Activated naive CD8-positive, alpha-beta T cell (primary cell): ENCODE data around the gene PRPF40A.
A peak's percentile ranks its signal among the peaks of the same experiment; 100 is the strongest.
"Not testable (repeated sequence)": the region's sequence is repeated elsewhere in the genome, so short reads cannot be mapped to it uniquely, and the experiment has no call there.

ENCODE experiments used
- H3K27ac Mint-ChIP-seq: one replicate; pipeline ENCODE4 v1.8.0; 2021; ENCODE audit warnings: mixed read lengths
- H3K27me3 Mint-ChIP-seq: one replicate; pipeline ENCODE4 v1.8.0; 2021; ENCODE audit warnings: mixed read lengths
- H3K36me3 Mint-ChIP-seq: one replicate; pipeline ENCODE4 v1.8.0; 2021; ENCODE audit warnings: mixed read lengths
- H3K4me1 Mint-ChIP-seq: one replicate; pipeline ENCODE4 v1.8.0; 2021; ENCODE audit warnings: low read depth, mixed read lengths
- H3K4me3 Mint-ChIP-seq: one replicate; pipeline ENCODE4 v1.8.0; 2021; ENCODE audit warnings: mild to moderate bottlenecking, mixed read lengths
- H3K9me3 Mint-ChIP-seq: one replicate; pipeline ENCODE4 v1.8.0; 2021; ENCODE audit warnings: low read depth, mixed read lengths

PRPF40A gene

GRCh38 chr2:152717228-152718075, at the start of gene PRPF40A:
PRPF40A (minus strand) TSS chr2:152717461; CDS start chr2:152717439, 22 bp downstream.
- peak within 1 kb of the TSS; percentile 100 for H3K27ac Mint-ChIP-seq
- peaks cover 72% of the 10 kb centered on the region for H3K4me1 Mint-ChIP-seq

GRCh38 chr2:152766928-152767327, 49.7 kb upstream of the PRPF40A start:
- Mint-ChIP-seq H3K4me1 (no peaks in the 10 kb centered on the region), H3K4me3 (no peak overlapping the region), H3K9me3 (no peaks in the 10 kb centered on the region), H3K27ac (no peak overlapping the region), H3K36me3 (no peaks in the 10 kb centered on the region), H3K27me3 (no peaks in the 10 kb centered on the region)

More at GRCh38 chr2:152717228-152718075, at the start of gene PRPF40A:
- Mint-ChIP-seq H3K9me3 (no peaks in the 10 kb centered on the region), H3K36me3 (peaks cover 8% of the 10 kb centered on the region), H3K4me3 (peak within 1 kb of the TSS; percentile 100), H3K27me3 (no peaks in the 10 kb centered on the region)

- Mint-ChIP-seq H3K27me3 (no peaks in the 10 kb centered on the region), H3K4me1 (no peaks in the 10 kb centered on the region), H3K27ac (no peak overlapping the region), H3K4me3 (no peak overlapping the region), H3K9me3 (no peaks in the 10 kb centered on the region), H3K36me3 (peaks cover 3% of the 10 kb centered on the region)
Observed at GRCh38 chr2:152763651-152764050, 46.4 kb upstream of the PRPF40A start.

- not testable (repeated sequence) for H3K36me3 Mint-ChIP-seq, H3K9me3 Mint-ChIP-seq, H3K27me3 Mint-ChIP-seq, H3K4me3 Mint-ChIP-seq, H3K4me1 Mint-ChIP-seq, H3K27ac Mint-ChIP-seq
Observed at GRCh38 chr2:152763208-152763607, 45.9 kb upstream of the PRPF40A start.

GRCh38 chr2:152762202-152762601, 44.9 kb upstream of the PRPF40A start:
- Mint-ChIP-seq H3K9me3 (no peaks in the 10 kb centered on the region), H3K36me3 (peaks cover 3% of the 10 kb centered on the region), H3K27ac (no peak overlapping the region)

GRCh38 chr2:152761214-152761613, 44.0 kb upstream of the PRPF40A start:
- H3K36me3 Mint-ChIP-seq: peaks cover 3% of the 10 kb centered on the region
- H3K4me1 Mint-ChIP-seq: no peaks in the 10 kb centered on the region
- H3K9me3 Mint-ChIP-seq: no peaks in the 10 kb centered on the region
- H3K4me3 Mint-ChIP-seq: no peak overlapping the region
- H3K27ac Mint-ChIP-seq: no peak overlapping the region
- no peaks in the 10 kb centered on the region for H3K27me3 Mint-ChIP-seq

More at GRCh38 chr2:152762202-152762601, 44.9 kb upstream of the PRPF40A start:
- Mint-ChIP-seq H3K4me3 (no peak overlapping the region), H3K27me3 (no peaks in the 10 kb centered on the region), H3K4me1 (no peaks in the 10 kb centered on the region)

- peaks cover 6% of the 10 kb centered on the region for H3K36me3 Mint-ChIP-seq
- H3K27ac Mint-ChIP-seq: no peak overlapping the region
- no peaks in the 10 kb centered on the region for H3K9me3 Mint-ChIP-seq
- no peaks in the 10 kb centered on the region for H3K4me1 Mint-ChIP-seq
- no peak overlapping the region for H3K4me3 Mint-ChIP-seq
- no peaks in the 10 kb centered on the region for H3K27me3 Mint-ChIP-seq
Observed at GRCh38 chr2:152759290-152760072, 42.2 kb upstream of the PRPF40A start.

GRCh38 chr2:152755029-152755428, 37.8 kb upstream of the PRPF40A start:
- peaks cover 7% of the 10 kb centered on the region for H3K36me3 Mint-ChIP-seq
- H3K27me3 Mint-ChIP-seq: no peaks in the 10 kb centered on the region
- H3K9me3 Mint-ChIP-seq: no peaks in the 10 kb centered on the region
- H3K27ac Mint-ChIP-seq: no peak overlapping the region
- H3K4me1 Mint-ChIP-seq: no peaks in the 10 kb centered on the region
- H3K4me3 Mint-ChIP-seq: no peak overlapping the region

- not testable (repeated sequence) for H3K36me3 Mint-ChIP-seq, H3K4me1 Mint-ChIP-seq, H3K9me3 Mint-ChIP-seq, H3K4me3 Mint-ChIP-seq, H3K27me3 Mint-ChIP-seq, H3K27ac Mint-ChIP-seq
Observed at GRCh38 chr2:152747751-152748150, 30.5 kb upstream of the PRPF40A start.

- H3K4me1 Mint-ChIP-seq: peaks cover 2% of the 10 kb centered on the region
- H3K27me3 Mint-ChIP-seq: no peaks in the 10 kb centered on the region
- no peak overlapping the region for H3K4me3 Mint-ChIP-seq
- no peak overlapping the region for H3K27ac Mint-ChIP-seq
- peaks cover 8% of the 10 kb centered on the region for H3K36me3 Mint-ChIP-seq
- H3K9me3 Mint-ChIP-seq: no peaks in the 10 kb centered on the region
Observed at GRCh38 chr2:152743002-152743401, 25.7 kb upstream of the PRPF40A start.

GRCh38 chr2:152740743-152741328, 23.6 kb upstream of the PRPF40A start:
- Mint-ChIP-seq H3K9me3 (no peaks in the 10 kb centered on the region), H3K4me1 (no peaks in the 10 kb centered on the region), H3K4me3 (no peak overlapping the region), H3K36me3 (peaks cover 19% of the 10 kb centered on the region), H3K27ac (no peak overlapping the region), H3K27me3 (no peaks in the 10 kb centered on the region)

- H3K27ac Mint-ChIP-seq, H3K9me3 Mint-ChIP-seq, H3K4me3 Mint-ChIP-seq, H3K4me1 Mint-ChIP-seq, H3K27me3 Mint-ChIP-seq: not testable (repeated sequence)
- H3K36me3 Mint-ChIP-seq: peaks cover 19% of the 10 kb centered on the region
Observed at GRCh38 chr2:152739705-152740104, 22.4 kb upstream of the PRPF40A start.

- no peaks in the 10 kb centered on the region for H3K27me3 Mint-ChIP-seq
- H3K4me1 Mint-ChIP-seq: no peaks in the 10 kb centered on the region
- H3K9me3 Mint-ChIP-seq: no peaks in the 10 kb centered on the region
- no peak overlapping the region for H3K4me3 Mint-ChIP-seq
- H3K27ac Mint-ChIP-seq: no peak overlapping the region
- H3K36me3 Mint-ChIP-seq: peaks cover 19% of the 10 kb centered on the region
Observed at GRCh38 chr2:152738438-152738837, 21.2 kb upstream of the PRPF40A start.

GRCh38 chr2:152737509-152737908, 20.2 kb upstream of the PRPF40A start:
- not testable (repeated sequence) for H3K4me3 Mint-ChIP-seq, H3K27me3 Mint-ChIP-seq, H3K4me1 Mint-ChIP-seq, H3K9me3 Mint-ChIP-seq, H3K27ac Mint-ChIP-seq
- H3K36me3 Mint-ChIP-seq: peaks cover 19% of the 10 kb centered on the region
